Adrenal gland (tissue), 12 donors: ENCODE data around the gene CFAP20. TPM values are rescaled to one million over a fixed set of nuclear protein-coding genes. Genes with fewer than 3 reads are reported as not detected.

Source experiments
- DNase-seq, 7 donors: peaks; one replicate each; pipeline ENCODE4 v3.0.0-alpha.2; 2019 to 2020
- H3K27ac ChIP-seq, 5 donors: fragments of 200-600 bp; sonication (generic) in 4 of 5; 1 replicate in 3 of 5; 2 replicates in 2 of 5; pipeline versions ENCODE4 v1.5.1 to v1.8.0; 2016 to 2020; ENCODE audit warnings: mild to moderate bottlenecking in 1 of 5
- H3K27me3 ChIP-seq: fragments of 200-600 bp; 2 replicates; pipeline ENCODE4 v1.8.0; 2021
- H3K36me3 ChIP-seq, 2 donors: fragments of 200-600 bp; replicated peaks in 1 of 2; 1 replicate in 1 of 2; 2 replicates in 1 of 2; pipeline versions ENCODE4 v1.5.1 to v1.8.0; 2018 to 2022
- H3K4me1 ChIP-seq, 2 donors: fragments of 200-600 bp; replicated peaks in 1 of 2; 1 replicate in 1 of 2; 2 replicates in 1 of 2; pipeline versions ENCODE4 v1.5.1 to v1.8.0; 2018 to 2021
- H3K4me3 ChIP-seq, 4 donors: fragments of 200-600 bp; sonication (generic) in 3 of 4; one replicate each; pipeline ENCODE4 v1.5.1; 2016 to 2018
- H3K9me3 ChIP-seq, 3 donors: fragments of 200-600 bp; sonication (generic) in 1 of 3; replicated peaks in 1 of 3; 1 replicate in 2 of 3; 2 replicates in 1 of 3; pipeline versions ENCODE4 v1.5.1 to v1.8.0; 2016 to 2021
- CTCF ChIP-seq, 6 experiments: fragments of 450-650 bp in 4 of 6; fragments of 200-600 bp in 2 of 6; sonication (generic) in 1 of 6; IDR thresholded peaks; 1 replicate in 5 of 6; 2 replicates in 1 of 6; pipeline versions ENCODE4 v1.5.1 to v1.8.0; 2016 to 2021; ENCODE audit warnings: antibody characterized with exemption in 6 of 6, mild to moderate bottlenecking in 2 of 6, moderate library complexity in 1 of 6
- POLR2A ChIP-seq, 2 donors: fragments of 450-650 bp; IDR thresholded peaks; one replicate each; pipeline ENCODE4 v1.6.1; 2017; ENCODE audit warnings: antibody characterized with exemption in 2 of 2, mild to moderate bottlenecking in 2 of 2, moderate library complexity in 1 of 2
- WGBS, 4 donors: extraction: QIAGEN DNeasy Blood & Tissue Kit in 2 of 4; methylation state at CpG; one replicate each; pipeline versions ENCODE4 v1.1.5 to v1.1.7; 2013 to 2017; 5-methylcytosine and 5-hydroxymethylcytosine counted together
- intact Hi-C, 2 donors: fragments of 100-400 bp; cut with DNase I; formaldehyde crosslinking; loops; one replicate each; pipeline versions ENCODE4 v1.14.1 to v1.15.0; 2022 to 2023
- polyA plus RNA-seq, 3 donors: library from polyadenylated mRNA; stranded (reverse); fragments of 200-250 nt in 2 of 3; fragments of 350-450 nt in 1 of 3; fragmentation: Illumina TruSeq in 1 of 3; extraction: RNeasy Lipid Tissue Mini Kit (QIAGEN cat#74804) in 1 of 3; gene quantifications; one replicate each; pipeline ENCODE4 v1.2.3, GENCODE V29; 2013 to 2014
- total RNA-seq, 9 donors: library from RNA; depleted of rRNA in 4 of 9; stranded (reverse); fragments of >200 nt in 4 of 9; fragments of 120-200 nt in 1 of 9; fragmentation: NEBNext Ultra II Directional in 1 of 9; extraction: Animal tissue kit (Norgen Biotek cat#: 25700) in 1 of 9; gene quantifications; one replicate each; pipeline versions ENCODE4 v1.1.0 to v1.2.4, GENCODE V29; 2013 to 2023
- donor health status: healthy with polysubstance abuse.
- donor health status: Bipolar disorder and iron deficiency.
- donor health status: DM: yes; HTN: yes; CAD: no.
- donor health status: DM: no; HTN: no; CAD: no.
- donor health status: DM: no; HTN: no; CAD: no.
- donor health status: DM: yes; HTN: yes; CAD: no.

The CFAP20 gene
- total and polyA plus RNA-seq, 12 donors, result 17.1 to 73.3 (median 33.4) TPM

- H3K4me3 ChIP-seq, result no peak overlapping the region
- no peaks in the 10 kb centered on the region for H3K27me3 ChIP-seq
- H3K9me3 ChIP-seq, result no peaks in the 10 kb centered on the region
- H3K27ac ChIP-seq, result no peak overlapping the region
- intact Hi-C loops, result no loop called here
- no peaks in the 10 kb centered on the region for H3K4me1 ChIP-seq
- WGBS, 4 donors, result 96 to 100% (median 100%) methylated on average over 2 of the region's 2 CpGs
- peaks cover 0 to 68% of the 10 kb centered on the region in 2 donors for H3K36me3 ChIP-seq
- no peak for DNase-seq
- no peak for TF ChIP-seq CTCF (IDR thresholded peaks at IDR 0.05)
- TF ChIP-seq POLR2A (IDR thresholded peaks at IDR 0.05), result no peak
Observed at GRCh38 chr16:58170223-58170622, 41.0 kb upstream of the CFAP20 start.

GRCh38 chr16:58160855-58161254, 31.7 kb upstream of the CFAP20 start:
- TF ChIP-seq CTCF (IDR thresholded peaks at IDR 0.05), result no peak
- no peak for TF ChIP-seq POLR2A (IDR thresholded peaks at IDR 0.05)
- Histone ChIP-seq H3K4me3 (no peak overlapping the region), H3K4me1 (no peaks in the 10 kb centered on the region), H3K27ac (no peak overlapping the region), H3K27me3 (no peaks in the 10 kb centered on the region), H3K9me3 (no peaks in the 10 kb centered on the region), H3K36me3 (peaks cover 0 to 50% of the 10 kb centered on the region in 2 donors)
- WGBS, 4 donors, result 73 to 97% (median 82%) methylated on average over 3 of the region's 3 CpGs
- intact Hi-C loops, result no loop called here
- DNase-seq, result no peak

GRCh38 chr16:58158725-58159124, 29.5 kb upstream of the CFAP20 start:
- 78 to 98% (median 93%) methylated on average over 3 of the region's 3 CpGs for WGBS, 4 donors
- H3K36me3 ChIP-seq, result peaks cover 0 to 28% of the 10 kb centered on the region in 2 donors

GRCh38 chr16:58157951-58158540, 28.9 kb upstream of the CFAP20 start:
- DNase-seq, result no peak
- H3K4me1 ChIP-seq, result no peaks in the 10 kb centered on the region
- WGBS, 4 donors, result 82 to 87% (median 85%) methylated on average over 29 of the region's 29 CpGs
- H3K27ac ChIP-seq, result no peak overlapping the region
- TF ChIP-seq CTCF (IDR thresholded peaks at IDR 0.05) (no peak), POLR2A (IDR thresholded peaks at IDR 0.05) (no peak)
- intact Hi-C loops, result no loop called here
- no peak overlapping the region for H3K4me3 ChIP-seq
- no peaks in the 10 kb centered on the region for H3K27me3 ChIP-seq
- no peaks in the 10 kb centered on the region for H3K9me3 ChIP-seq
- peaks cover 0 to 22% of the 10 kb centered on the region in 2 donors for H3K36me3 ChIP-seq

More at GRCh38 chr16:58158725-58159124, 29.5 kb upstream of the CFAP20 start:
- Histone ChIP-seq H3K27me3 (no peaks in the 10 kb centered on the region), H3K4me3 (no peak overlapping the region), H3K27ac (no peak overlapping the region), H3K4me1 (no peaks in the 10 kb centered on the region), H3K9me3 (no peaks in the 10 kb centered on the region)
- intact Hi-C loops, result no loop called here
- no peak for DNase-seq
- TF ChIP-seq CTCF (IDR thresholded peaks at IDR 0.05) (no peak), POLR2A (IDR thresholded peaks at IDR 0.05) (no peak)
